HT1080 (cell line): Measurements from ENCODE around the gene ACSM2B. TPM values are rescaled to one million over a fixed set of nuclear protein-coding genes. Genes with fewer than 3 reads are reported as not detected.
"Not testable (repeated sequence)": the region's sequence is repeated elsewhere in the genome, so short reads cannot be mapped to it uniquely, and the experiment has no call there.

Experiments
- DNase-seq: peaks from one replicate; pipeline ENCODE4 v3.0.0-alpha.2; 2015; ENCODE audit warnings: low read depth
- polyA plus RNA-seq, 2 experiments: library from polyadenylated mRNA; depleted of rRNA; stranded (reverse); fragments of >200 nt; gene quantifications; 2 replicates each; pipeline ENCODE4 v1.2.3, GENCODE V29; 2015
- total RNA-seq: library from RNA; depleted of rRNA; stranded (reverse); fragments of >200 nt; shearing (Covaris generic); gene quantifications from 2 replicates; pipeline ENCODE4 v1.2.3, GENCODE V29; 2014; rRNA removed

Gene ACSM2B
- not detected in 2 replicates for total RNA-seq
- not detected in 2 replicates for polyA plus RNA-seq (2015; cell fraction: cytosol; rRNA removed)
- not detected in 2 replicates for polyA plus RNA-seq (2015; cell fraction: nucleus; rRNA removed)

- DNase-seq = not testable (repeated sequence)
These were observed at the start of gene ACSM2B for GRCh38 chr16:20576145-20576544. Gene ACSM2B, minus strand, starts transcription at chr16:20576367. Its CDS starts 11,522 bp downstream, at chr16:20564845.

- DNase-seq = no peak
These were observed 49.0 kb upstream of the ACSM2B start for GRCh38 chr16:20624882-20625807.

- DNase-seq = no peak
These were observed 48.0 kb upstream of the ACSM2B start for GRCh38 chr16:20624205-20624604.

- DNase-seq = no peak
These were observed 46.3 kb upstream of the ACSM2B start for GRCh38 chr16:20622498-20622870.

- no peak for DNase-seq
These were observed 45.2 kb upstream of the ACSM2B start for GRCh38 chr16:20621406-20621805.

- no peak for DNase-seq
These were observed 44.6 kb upstream of the ACSM2B start for GRCh38 chr16:20620770-20621169.

- DNase-seq = no peak
These were observed 43.8 kb upstream of the ACSM2B start for GRCh38 chr16:20620003-20620402.

- no peak for DNase-seq
These were observed 41.1 kb upstream of the ACSM2B start for GRCh38 chr16:20617271-20617670.

GRCh38 chr16:20614186-20615141 is 38.3 kb upstream of the ACSM2B start:
- DNase-seq = no peak

- DNase-seq = no peak
These were observed 37.5 kb upstream of the ACSM2B start for GRCh38 chr16:20613481-20614185.

- peak; percentile 14 for DNase-seq
These were observed 36.6 kb upstream of the ACSM2B start for GRCh38 chr16:20612551-20613480.

GRCh38 chr16:20611975-20612481 is 35.9 kb upstream of the ACSM2B start:
- DNase-seq = no peak

GRCh38 chr16:20611350-20611902 is 35.3 kb upstream of the ACSM2B start:
- no peak for DNase-seq

- no peak for DNase-seq
These were observed 34.8 kb upstream of the ACSM2B start for GRCh38 chr16:20610892-20611349.

GRCh38 chr16:20610211-20610891 is 34.2 kb upstream of the ACSM2B start:
- DNase-seq = no peak

GRCh38 chr16:20602205-20602604 is 26.0 kb upstream of the ACSM2B start:
- DNase-seq = not testable (repeated sequence)

- DNase-seq = not testable (repeated sequence)
These were observed 23.3 kb upstream of the ACSM2B start for GRCh38 chr16:20599475-20599874.

GRCh38 chr16:20598832-20599469 is 22.8 kb upstream of the ACSM2B start:
- no peak for DNase-seq
